Fibroblast of the conjunctiva (primary cell): ENCODE measurements around the gene CRB2.

Experiments used
- DNase-seq: peaks from one replicate; pipeline ENCODE4 v3.0.0-alpha.2; 2010; ENCODE audit warnings: low read depth

CRB2 gene

GRCh38 chr9:123355761-123356431, at the start of gene CRB2:
Gene CRB2, plus strand, starts transcription at chr9:123356197. Its CDS starts 64 bp downstream, at chr9:123356261.
- no peak for DNase-seq

GRCh38 chr9:123309611-123310010, 46.4 kb upstream of the CRB2 start:
- DNase-seq = no peak

- no peak for DNase-seq
Observed at GRCh38 chr9:123310551-123311249, 45.3 kb upstream of the CRB2 start.

GRCh38 chr9:123311250-123311752, 44.7 kb upstream of the CRB2 start:
- no peak for DNase-seq

GRCh38 chr9:123312306-123312877, 43.6 kb upstream of the CRB2 start:
- DNase-seq = no peak

- no peak for DNase-seq
Observed at GRCh38 chr9:123314617-123315016, 41.4 kb upstream of the CRB2 start.

- no peak for DNase-seq
Observed at GRCh38 chr9:123315635-123316034, 40.4 kb upstream of the CRB2 start.

- DNase-seq = no peak
Observed at GRCh38 chr9:123316053-123316718, 39.8 kb upstream of the CRB2 start.

GRCh38 chr9:123318202-123318601, 37.8 kb upstream of the CRB2 start:
- no peak for DNase-seq

GRCh38 chr9:123318961-123319421, 37.0 kb upstream of the CRB2 start:
- no peak for DNase-seq

- no peak for DNase-seq
Observed at GRCh38 chr9:123319541-123320339, 36.3 kb upstream of the CRB2 start.

GRCh38 chr9:123320814-123321213, 35.2 kb upstream of the CRB2 start:
- DNase-seq = no peak

GRCh38 chr9:123321616-123322272, 34.3 kb upstream of the CRB2 start:
- DNase-seq = no peak

- no peak for DNase-seq
Observed at GRCh38 chr9:123322273-123323195, 33.5 kb upstream of the CRB2 start.

GRCh38 chr9:123323196-123324013, 32.6 kb upstream of the CRB2 start:
- DNase-seq = no peak

- no peak for DNase-seq
Observed at GRCh38 chr9:123324767-123325183, 31.2 kb upstream of the CRB2 start.

- no peak for DNase-seq
Observed at GRCh38 chr9:123326187-123326586, 29.8 kb upstream of the CRB2 start.

GRCh38 chr9:123326662-123327093, 29.3 kb upstream of the CRB2 start:
- no peak for DNase-seq

- no peak for DNase-seq
Observed at GRCh38 chr9:123327697-123328100, 28.3 kb upstream of the CRB2 start.
